Dermis blood vessel endothelial cell (primary cell): ENCODE results near the gene CLEC4G. TPM values are rescaled to one million over a fixed set of nuclear protein-coding genes. Genes with fewer than 3 reads are reported as not detected.
A peak's percentile ranks its signal among the peaks of the same experiment; 100 is the strongest.
"Not testable (repeated sequence)": the region's sequence is repeated elsewhere in the genome, so short reads cannot be mapped to it uniquely, and the experiment has no call there.

ENCODE experiments used
- DNase-seq: peaks from one replicate; pipeline ENCODE4 v3.0.0; 2010
- total RNA-seq: library from RNA; depleted of rRNA; stranded (reverse); fragments of >200 nt; gene quantifications from 2 replicates; pipeline ENCODE4 v1.2.3, GENCODE V29; 2014

The CLEC4G gene
- not detected in 2 replicates for total RNA-seq

GRCh38 chr19:7732045-7732444, at the start of gene CLEC4G:
CLEC4G (minus strand) TSS chr19:7732110; CDS start chr19:7732102, 8 bp downstream.
- no peak for DNase-seq

GRCh38 chr19:7781157-7781556, 49.2 kb upstream of the CLEC4G start:
- no peak for DNase-seq

GRCh38 chr19:7779631-7780486, 47.9 kb upstream of the CLEC4G start:
- no peak for DNase-seq

- no peak for DNase-seq
These were observed 46.2 kb upstream of the CLEC4G start for GRCh38 chr19:7778081-7778480.

GRCh38 chr19:7775761-7776160, 43.9 kb upstream of the CLEC4G start:
- no peak for DNase-seq

- no peak for DNase-seq
These were observed 41.9 kb upstream of the CLEC4G start for GRCh38 chr19:7773841-7774240.

GRCh38 chr19:7772752-7773291, 40.9 kb upstream of the CLEC4G start:
- DNase-seq = no peak

GRCh38 chr19:7771072-7771471, 39.2 kb upstream of the CLEC4G start:
- DNase-seq = no peak

GRCh38 chr19:7769171-7769570, 37.3 kb upstream of the CLEC4G start:
- no peak for DNase-seq

- DNase-seq = no peak
These were observed 35.6 kb upstream of the CLEC4G start for GRCh38 chr19:7767487-7767886.

GRCh38 chr19:7766535-7766934, 34.6 kb upstream of the CLEC4G start:
- DNase-seq = no peak

- DNase-seq = not testable (repeated sequence)
These were observed 33.1 kb upstream of the CLEC4G start for GRCh38 chr19:7765043-7765442.

- DNase-seq = not testable (repeated sequence)
These were observed 32.2 kb upstream of the CLEC4G start for GRCh38 chr19:7764157-7764556.

GRCh38 chr19:7763696-7764095, 31.8 kb upstream of the CLEC4G start:
- no peak for DNase-seq

GRCh38 chr19:7762719-7763293, 30.9 kb upstream of the CLEC4G start, which contains the start of gene CLEC4M:
CLEC4M (plus strand) TSS chr19:7763243; CDS start chr19:7763267, 24 bp downstream.
- no peak for DNase-seq

- DNase-seq = no peak
These were observed 27.2 kb upstream of the CLEC4G start for GRCh38 chr19:7759156-7759555.

- DNase-seq = no peak
These were observed 25.4 kb upstream of the CLEC4G start for GRCh38 chr19:7757358-7757757.

- DNase-seq = no peak
These were observed 24.3 kb upstream of the CLEC4G start for GRCh38 chr19:7756258-7756657.

GRCh38 chr19:7751157-7751783, 19.4 kb upstream of the CLEC4G start:
- DNase-seq = peak; percentile 7

- DNase-seq = peak; percentile 68
These were observed 16.8 kb upstream of the CLEC4G start for GRCh38 chr19:7748756-7749155.

GRCh38 chr19:7748171-7748570, 16.3 kb upstream of the CLEC4G start:
- DNase-seq = no peak

GRCh38 chr19:7746903-7747884, 15.3 kb upstream of the CLEC4G start, which contains the start of gene CD209:
CD209 (minus strand) TSS chr19:7747534; CDS start chr19:7747511, 23 bp downstream.
- DNase-seq = no peak
